SK-N-SH (cell line): Measurements from ENCODE around the gene SLC24A3. TPM values are rescaled to one million over a fixed set of nuclear protein-coding genes. Genes with fewer than 3 reads are reported as not detected.

ENCODE experiments used
- CTCF ChIA-PET: fragments of 300-600, 350-600 bp; formaldehyde crosslinking; extraction: SDS; loops from one replicate; lab custom pipeline; 2021; lab: Yijun Ruan, JAX
- POLR2A ChIA-PET: fragments of 350-600 bp; sonication (Branson Sonifier 250); formaldehyde crosslinking; extraction: SDS; loops from one replicate; lab custom pipeline; 2020; ENCODE audit warnings: antibody characterized with exemption, inconsistent platforms; lab: Yijun Ruan, JAX
- DNase-seq: peaks from one replicate; pipeline ENCODE4 v3.0.0; 2012
- H2AFZ ChIP-seq: fragments of 200-600 bp; sonication (generic); 2 replicates; pipeline ENCODE4 v1.8.1; 2016; ENCODE audit warnings: antibody characterized with exemption, mild to moderate bottlenecking, low read depth
- H3F3A ChIP-seq: fragments of 200-600 bp; sonication (generic); replicated peaks from 2 replicates; pipeline ENCODE3; 2016; ENCODE audit warnings: antibody characterized with exemption, mild to moderate bottlenecking; ENCODE audit not compliant: insufficient read depth
- H3K27ac ChIP-seq, 2 experiments: fragments of 200-500 bp in 1 of 2; fragments of 200-600 bp in 1 of 2; sonication (Bioruptor generic) in 1 of 2; sonication (generic), shearing (Covaris generic) in 1 of 2; 2 replicates each; pipeline versions ENCODE4 v1.5.1 to v1.6.1; 2014 to 2016; ENCODE audit warnings: low read depth in 2 of 2, inconsistent platforms in 1 of 2, low read length in 1 of 2, mild to moderate bottlenecking in 1 of 2, mixed read lengths in 1 of 2
- H3K27me3 ChIP-seq: fragments of 200-600 bp; sonication (generic), shearing (Covaris generic); 2 replicates; pipeline ENCODE4 v1.6.1; 2016; ENCODE audit warnings: mixed run types; ENCODE audit not compliant: insufficient read depth
- H3K36me3 ChIP-seq, 2 experiments: fragments of 200-500 bp in 1 of 2; fragments of 200-600 bp in 1 of 2; sonication (Bioruptor generic) in 1 of 2; sonication (generic) in 1 of 2; replicated peaks in 1 of 2; 2 replicates each; pipeline versions ENCODE3 to v1.5.1; 2014 to 2016; ENCODE audit warnings: low read length in 1 of 2, mild to moderate bottlenecking in 1 of 2; ENCODE audit not compliant: insufficient read depth in 2 of 2, control insufficient read depth in 1 of 2
- H3K4me1 ChIP-seq, 2 experiments: fragments of 200-500 bp in 1 of 2; fragments of 200-600 bp in 1 of 2; sonication (Bioruptor generic) in 1 of 2; sonication (generic), shearing (Covaris generic) in 1 of 2; 2 replicates each; pipeline versions ENCODE4 v1.5.1 to v1.6.1; 2014 to 2016; ENCODE audit warnings: low read depth in 1 of 2, low read length in 1 of 2, mixed run types in 1 of 2; ENCODE audit not compliant: insufficient read depth in 2 of 2, control insufficient read depth in 1 of 2
- H3K4me2 ChIP-seq: fragments of 200-600 bp; sonication (generic), shearing (Covaris generic); 2 replicates; pipeline ENCODE4 v1.6.1; 2017; ENCODE audit warnings: mixed run types
- H3K4me3 ChIP-seq, 2 experiments: fragments of 200-500 bp in 1 of 2; fragments of 200-600 bp in 1 of 2; sonication (Bioruptor generic) in 1 of 2; sonication (generic), shearing (Covaris generic) in 1 of 2; 2 replicates each; pipeline versions ENCODE4 v1.5.1 to v1.8.1; 2014 to 2016; ENCODE audit warnings: low read depth in 2 of 2, inconsistent platforms in 1 of 2, low read length in 1 of 2, mild to moderate bottlenecking in 1 of 2, mixed read lengths in 1 of 2, moderate library complexity in 1 of 2
- H3K79me2 ChIP-seq: fragments of 200-600 bp; sonication (generic); 2 replicates; pipeline ENCODE4 v1.8.1; 2017; ENCODE audit warnings: mild to moderate bottlenecking; ENCODE audit not compliant: insufficient read depth
- H3K9ac ChIP-seq: fragments of 200-600 bp; sonication (generic); 2 replicates; pipeline ENCODE4 v1.6.1; 2017; ENCODE audit warnings: mixed run types
- H3K9me2 ChIP-seq: fragments of 200-600 bp; sonication (generic); 2 replicates; pipeline ENCODE4 v1.6.1; 2017; ENCODE audit warnings: mixed run types
- H3K9me3 ChIP-seq: fragments of 200-600 bp; sonication (generic); 2 replicates; pipeline ENCODE4 v1.6.1; 2017; ENCODE audit warnings: mixed run types, mild to moderate bottlenecking, moderate library complexity
- H4K20me1 ChIP-seq: fragments of 200-600 bp; sonication (generic); 2 replicates; pipeline ENCODE4 v1.6.1; 2017; ENCODE audit warnings: mild to moderate bottlenecking, mixed run types; ENCODE audit not compliant: insufficient read depth
- EP300 ChIP-seq, 2 experiments: IDR thresholded peaks; 2 replicates each; pipeline versions ENCODE4 v1.4.0 to v1.6.1; 2012; ENCODE audit warnings: borderline replicate concordance in 1 of 2, low read depth in 1 of 2, low read length in 1 of 2
- EZH2phosphoT487 ChIP-seq: fragments of 200-600 bp; sonication (generic); IDR thresholded peaks from 2 replicates; pipeline ENCODE4 v1.6.1; 2017; ENCODE audit warnings: low read depth, mixed run types, mild to moderate bottlenecking, antibody characterized with exemption, moderate library complexity, borderline replicate concordance
- FOXJ3 ChIP-seq: sonication (generic); formaldehyde crosslinking; IDR thresholded peaks from 2 replicates; pipeline ENCODE4 v1.5.1; 2020; ENCODE audit warnings: mild to moderate bottlenecking, missing genetic modification reagents
- POLR2AphosphoS5 ChIP-seq: IDR thresholded peaks from 2 replicates; pipeline ENCODE4 v1.6.1; 2012; ENCODE audit warnings: low read depth, low read length
- REST ChIP-seq: IDR thresholded peaks from 2 replicates; pipeline ENCODE4 v1.6.1; 2012; ENCODE audit warnings: mild to moderate bottlenecking, low read depth, low read length, moderate library complexity
- SMC3 ChIP-seq: IDR thresholded peaks from 2 replicates; pipeline ENCODE4 v1.6.1; 2012; ENCODE audit warnings: low read depth, low read length, improper control_type of control experiment
- TAF1 ChIP-seq: IDR thresholded peaks from 2 replicates; pipeline ENCODE4 v1.6.1; 2012; ENCODE audit warnings: low read depth, mild to moderate bottlenecking, low read length, moderate library complexity, borderline replicate concordance
- YY1 ChIP-seq: IDR thresholded peaks from 2 replicates; pipeline ENCODE4 v1.4.0; 2012; ENCODE audit warnings: low read depth, mild to moderate bottlenecking
- ZBTB33 ChIP-seq: IDR thresholded peaks from 2 replicates; pipeline ENCODE4 v1.4.0; 2012; ENCODE audit warnings: low read depth, borderline replicate concordance
- WGBS: methylation state at CpG from one replicate; pipeline ENCODE4 v1.1.6; 2017; ENCODE audit warnings: low lambda C conversion rate; 5-methylcytosine and 5-hydroxymethylcytosine counted together
- polyA plus RNA-seq, 3 experiments: library from polyadenylated mRNA; depleted of rRNA; stranded (reverse); fragments of >200 nt; gene quantifications; 2 replicates each; pipeline ENCODE4 v1.2.3, GENCODE V29; 2012

SLC24A3 gene
- polyA plus RNA-seq, 1 of the 3 experiments (the other 2 are of a cell fraction), result not detected

- TF ChIP-seq REST, result no peak
- TF ChIP-seq SMC3, result no peak
Observed at GRCh38 chr20:19748681-19749080, 536.2 kb downstream of the SLC24A3 start (continued).

- Histone ChIP-seq H3K4me2 (no peak overlapping the region), H3K27ac (no peak overlapping the region), H3K4me3 (no peak overlapping the region), H3K79me2 (no peaks in the 10 kb centered on the region), H4K20me1 (no peaks in the 10 kb centered on the region), H3K9ac (no peak overlapping the region), H2AFZ (no peak overlapping the region), H3K36me3 (no peaks in the 10 kb centered on the region), H3K9me2 (no peaks in the 10 kb centered on the region), H3K9me3 (no peaks in the 10 kb centered on the region), H3K27me3 (no peaks in the 10 kb centered on the region), H3F3A (no peaks in the 10 kb centered on the region), H3K4me1 (peaks cover 0 to 7% of the 10 kb centered on the region in 2 experiments; a peak in 1 of 4 replicates)
- WGBS, result 50% methylated on average over 3 of the region's 3 CpGs
- ChIA-PET CTCF (interaction anchor here (1.0 to 1.4 kb wide), 2 partner anchors 20 to 245 kb away, joined by 3 read pairs; no protein-coding TSS in a partner anchor), POLR2A (no interaction called here)
- no peak for DNase-seq
- TF ChIP-seq YY1 (no peak), TAF1 (no peak), FOXJ3 (CRISPR knock-in tag) (no peak), EP300 (IDR thresholded peaks at IDR 0.05; ENCODE audit: borderline replicate concordance in 1 of 2, low read depth in 1 of 2, low read length in 1 of 2) (no peak), POLR2AphosphoS5 (no peak), EZH2phosphoT487 (no peak), REST (no peak), ZBTB33 (no peak)
Observed at GRCh38 chr20:19749618-19750071, 537.2 kb downstream of the SLC24A3 start.
